Germinal center (tissue), 1 donor: ENCODE results near the gene RABL6.
"Not testable (repeated sequence)": the region's sequence is repeated elsewhere in the genome, so short reads cannot be mapped to it uniquely, and the experiment has no call there.

ENCODE experiments used
- DNase-seq: peaks from one replicate; pipeline ENCODE4 v3.0.0; 2012; ENCODE audit warnings: mixed read lengths, low spot score

Gene RABL6

GRCh38 chr9:136794281-136794999, 13.3 kb upstream of the RABL6 start:
- no peak for DNase-seq

- DNase-seq = no peak
Measured at GRCh38 chr9:136795000-136795348, 12.8 kb upstream of the RABL6 start.

DNA sequence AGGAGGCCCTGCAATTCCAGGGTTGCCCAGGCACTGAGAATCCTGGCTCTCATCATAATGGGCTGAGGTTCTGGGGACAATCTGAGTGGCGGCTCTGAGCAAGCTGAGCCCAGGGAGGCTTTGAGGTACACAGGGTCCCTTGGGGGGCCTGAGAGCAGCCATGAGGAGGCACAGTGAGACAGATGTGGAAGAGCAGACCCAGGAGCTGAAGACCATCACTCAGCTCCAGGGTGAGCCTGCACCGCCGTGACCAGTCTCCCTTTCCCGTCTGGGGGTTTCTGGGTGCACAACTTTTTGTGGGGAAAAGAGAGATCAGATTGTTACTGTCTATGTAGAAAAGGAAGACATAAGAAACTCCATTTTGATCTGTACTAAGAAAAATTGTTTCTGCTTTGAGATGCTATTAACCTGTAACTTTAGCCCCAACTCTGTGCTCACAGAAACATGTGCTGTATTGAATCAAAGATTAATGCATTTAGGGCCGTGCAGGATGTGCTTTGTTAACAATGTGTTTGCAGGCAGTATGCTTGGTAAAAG, 11.4 kb upstream of the RABL6 start, which contains the start of gene CCDC183:
Gene CCDC183 (plus strand): TSS at position 101 of the 537 bp plus-strand sequence. CDS start 60 bp downstream, at position 161.
- DNase-seq = no peak

GRCh38 chr9:136796775-136797347, 10.9 kb upstream of the RABL6 start:
- not testable (repeated sequence) for DNase-seq

- DNase-seq = no peak
Measured at GRCh38 chr9:136798708-136799078, 9.1 kb upstream of the RABL6 start.

- no peak for DNase-seq
Measured at GRCh38 chr9:136799079-136799853, 8.5 kb upstream of the RABL6 start.

DNA sequence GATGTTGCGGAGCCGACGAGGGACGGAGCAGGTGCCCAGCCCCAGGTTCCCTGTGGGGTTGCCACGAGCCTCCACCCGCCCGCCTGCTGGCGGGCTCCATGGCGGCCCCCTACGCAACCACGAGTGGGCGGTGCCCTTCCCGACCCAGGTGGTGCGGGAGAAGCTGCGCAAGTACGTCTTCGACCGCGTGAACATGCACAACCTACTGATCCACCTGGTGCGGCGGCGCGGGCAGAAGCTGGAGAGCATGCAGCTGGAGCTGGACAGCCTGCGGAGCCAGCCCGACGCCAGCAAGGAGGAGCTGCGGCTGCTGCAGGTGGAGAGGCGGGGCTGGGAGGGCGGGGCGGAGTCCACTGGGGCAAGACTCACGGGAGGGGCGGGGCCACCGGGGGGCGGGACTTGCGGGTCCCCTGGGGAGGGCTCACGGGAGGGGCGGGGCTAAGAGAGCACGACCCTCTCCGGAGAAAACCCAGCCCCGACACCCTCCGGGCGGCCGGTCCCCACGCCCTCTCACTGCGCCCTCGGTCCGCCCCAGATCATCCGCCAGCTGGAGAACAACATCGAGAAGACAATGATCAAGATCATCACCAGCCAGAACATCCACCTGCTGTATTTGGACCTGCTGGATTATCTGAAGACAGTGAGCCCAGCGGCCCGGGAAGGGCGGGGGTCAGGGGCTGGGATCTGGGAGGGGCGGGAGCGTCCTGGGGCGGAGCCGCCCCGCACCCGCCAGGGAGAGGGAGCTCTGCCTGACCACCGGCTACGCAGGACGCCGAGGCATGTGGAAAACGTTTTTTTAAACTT, 7.7 kb upstream of the RABL6 start:
- peak; percentile 91 for DNase-seq

DNA sequence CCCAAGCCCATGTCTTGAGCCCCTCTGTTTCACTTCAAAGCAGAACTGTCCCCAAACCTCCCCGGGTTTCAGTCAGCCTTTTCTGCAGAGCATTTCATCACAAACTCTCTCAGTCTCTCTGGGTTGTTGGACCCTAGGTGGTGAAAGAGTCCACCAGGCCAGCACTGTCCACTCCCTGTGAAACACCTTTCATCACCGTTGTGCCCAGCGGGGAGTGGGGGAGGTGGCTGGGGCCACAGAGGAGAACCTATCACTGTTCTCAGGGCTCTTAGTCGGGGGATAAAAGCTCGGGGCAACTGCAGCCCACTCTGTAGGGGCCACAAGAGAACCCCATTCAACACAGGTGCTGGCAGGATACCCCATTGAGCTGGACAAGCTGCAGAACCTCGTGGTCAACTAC, 5.4 kb upstream of the RABL6 start:
- DNase-seq = no peak

- DNase-seq = not testable (repeated sequence)
Measured at GRCh38 chr9:136803009-136803550, 4.7 kb upstream of the RABL6 start.

DNA sequence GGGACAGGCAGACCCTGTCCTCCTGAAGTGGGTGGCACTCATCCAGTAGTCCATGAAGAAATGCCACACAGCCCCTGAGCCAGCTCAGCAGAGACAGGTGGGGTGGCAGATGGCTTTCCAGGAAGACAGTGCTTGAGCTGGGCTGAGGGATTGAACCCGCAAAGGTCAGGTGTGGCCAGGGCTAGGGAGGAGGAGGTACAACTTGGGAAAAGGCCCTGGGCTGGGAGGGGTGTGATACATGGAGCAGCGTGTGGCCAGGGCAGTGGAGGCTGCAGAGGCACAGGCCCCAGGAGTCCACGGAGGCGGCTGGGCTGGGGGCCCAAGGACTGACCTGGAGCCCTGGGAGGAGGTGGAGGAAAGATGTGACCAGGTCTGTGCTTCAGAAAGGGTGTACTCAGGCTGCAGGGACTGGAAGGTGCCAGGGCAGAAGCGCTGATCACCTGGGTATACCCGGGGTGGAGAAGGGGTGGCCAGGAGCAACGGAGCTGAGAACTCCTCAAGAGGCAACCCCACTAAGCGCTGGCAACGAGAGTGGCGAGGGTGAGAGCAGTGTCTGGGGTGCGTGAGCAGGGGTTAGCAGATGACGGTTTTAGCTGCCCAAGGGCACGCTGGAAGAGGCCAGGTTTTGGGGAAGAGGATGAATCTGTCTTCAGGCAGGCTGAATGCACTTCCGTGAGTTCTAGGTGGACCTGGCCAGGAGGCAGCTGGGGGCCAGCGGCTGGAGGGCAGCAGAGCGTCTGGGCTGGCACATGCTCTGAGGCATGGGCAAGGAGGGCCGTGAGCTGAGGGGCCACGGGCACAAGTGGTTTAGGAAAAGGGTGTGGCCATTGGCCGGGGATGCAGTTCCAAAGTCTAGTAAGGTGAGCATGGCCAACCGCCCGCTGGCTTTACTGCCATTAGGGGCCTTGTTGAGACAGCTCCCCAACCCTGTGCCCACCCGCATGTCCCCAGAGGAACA, 3.9 kb upstream of the RABL6 start:
- no peak for DNase-seq

DNA sequence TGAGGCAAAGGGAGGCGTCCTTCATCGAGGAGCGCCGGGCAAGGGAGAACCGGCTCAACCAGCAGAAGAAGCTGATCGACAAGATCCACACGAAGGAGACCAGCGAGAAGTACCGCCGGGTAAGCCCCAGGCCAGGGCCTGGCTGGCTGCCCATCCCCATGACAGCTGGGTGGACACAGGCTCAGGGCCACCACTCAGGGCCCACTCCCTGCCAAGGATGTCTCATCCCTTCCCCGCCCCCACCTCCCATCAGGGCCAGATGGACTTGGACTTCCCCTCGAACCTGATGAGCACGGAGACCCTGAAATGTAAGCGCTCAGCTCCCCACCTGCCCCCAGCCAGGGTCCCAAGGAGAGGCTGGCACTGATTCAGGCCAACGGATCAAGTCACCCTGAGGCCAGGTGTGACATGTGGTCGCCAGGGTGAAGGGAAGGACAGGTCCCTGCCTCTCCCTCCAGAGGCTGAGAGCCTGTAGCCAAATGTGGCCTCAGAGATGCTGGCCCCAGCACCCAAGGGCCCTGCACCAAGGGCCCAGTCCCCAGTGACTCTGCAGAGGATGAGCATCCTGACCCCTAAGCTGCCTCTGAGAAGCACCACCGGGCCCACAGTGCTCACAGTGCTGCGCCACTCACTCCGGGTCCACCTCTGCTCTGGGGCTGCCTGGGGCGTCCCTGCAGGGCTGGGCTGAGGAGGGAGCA, 3.1 kb upstream of the RABL6 start:
- no peak for DNase-seq

DNA sequence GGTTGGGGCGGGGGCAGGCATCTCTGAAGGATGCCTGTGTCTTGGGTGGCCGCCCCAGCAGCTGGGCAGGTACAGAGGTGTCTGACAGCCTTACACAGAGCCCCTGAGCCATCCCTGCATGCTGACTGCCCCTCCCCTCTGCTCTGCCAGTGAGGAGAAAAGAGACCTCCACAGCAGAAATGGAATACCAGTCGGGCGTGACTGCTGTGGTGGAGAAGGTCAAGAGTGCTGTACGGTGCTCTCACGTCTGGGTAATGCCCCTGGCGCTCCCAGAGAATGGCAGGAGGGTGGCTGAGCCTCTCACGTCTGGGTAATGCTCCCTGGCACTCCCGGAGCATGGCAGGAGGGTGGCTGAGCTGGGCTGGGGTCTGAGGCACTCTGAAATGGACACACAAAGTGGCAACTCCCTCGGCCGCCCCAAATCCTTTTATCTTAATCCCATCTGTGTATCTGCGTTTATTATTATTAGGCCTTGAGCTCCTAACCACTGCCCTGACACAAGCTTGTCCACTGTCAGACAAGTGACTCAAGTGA, 2.5 kb upstream of the RABL6 start:
- no peak for DNase-seq

- no peak for DNase-seq
Measured at GRCh38 chr9:136806067-136806466, 1.7 kb upstream of the RABL6 start.

DNA sequence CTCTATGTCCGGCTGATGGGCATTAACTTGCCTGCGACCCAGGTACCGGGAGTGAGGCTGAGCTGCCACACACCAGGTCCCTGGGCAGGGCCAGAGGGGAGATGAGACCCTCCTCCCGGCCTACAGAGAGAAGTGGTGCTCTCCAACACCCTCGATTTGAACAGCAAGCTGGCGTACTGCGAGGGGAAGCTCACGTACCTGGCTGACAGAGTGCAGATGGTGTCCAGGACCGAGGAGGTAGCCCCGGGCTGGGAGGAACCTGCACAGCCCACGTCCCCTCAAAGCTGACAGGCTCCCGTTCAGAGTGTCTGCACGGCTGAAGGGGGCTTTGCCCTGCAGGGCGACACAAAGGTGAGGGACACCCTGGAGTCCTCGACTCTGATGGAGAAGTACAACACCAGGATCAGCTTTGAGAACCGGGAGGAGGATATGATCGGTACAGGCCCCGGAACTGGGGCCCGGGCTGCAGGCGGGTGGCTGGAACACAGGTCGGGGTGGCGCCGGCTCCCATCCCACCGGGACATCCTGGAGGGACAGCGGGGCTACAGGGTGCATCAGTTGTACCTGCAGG, 1.0 kb upstream of the RABL6 start:
- no peak for DNase-seq

GRCh38 chr9:136808075-136808805, 492 bp downstream of the RABL6 start:
- DNase-seq = peak; percentile 54

GRCh38 chr9:136808806-136809158, 1.0 kb downstream of the RABL6 start:
- DNase-seq = no peak

- no peak for DNase-seq
Measured at GRCh38 chr9:136814725-136815421, 7.1 kb downstream of the RABL6 start.

GRCh38 chr9:136815422-136815782, 7.7 kb downstream of the RABL6 start:
- DNase-seq = no peak
